ENCODE data around the gene ZNF444. TPM values are rescaled to one million over a fixed set of nuclear protein-coding genes. Genes with fewer than 3 reads are reported as not detected.

Gene ZNF444
- polyA plus RNA-seq, 2 of the 4 experiments (the other 2 are of a cell fraction), result 16.5 to 26.2 TPM

DNA sequence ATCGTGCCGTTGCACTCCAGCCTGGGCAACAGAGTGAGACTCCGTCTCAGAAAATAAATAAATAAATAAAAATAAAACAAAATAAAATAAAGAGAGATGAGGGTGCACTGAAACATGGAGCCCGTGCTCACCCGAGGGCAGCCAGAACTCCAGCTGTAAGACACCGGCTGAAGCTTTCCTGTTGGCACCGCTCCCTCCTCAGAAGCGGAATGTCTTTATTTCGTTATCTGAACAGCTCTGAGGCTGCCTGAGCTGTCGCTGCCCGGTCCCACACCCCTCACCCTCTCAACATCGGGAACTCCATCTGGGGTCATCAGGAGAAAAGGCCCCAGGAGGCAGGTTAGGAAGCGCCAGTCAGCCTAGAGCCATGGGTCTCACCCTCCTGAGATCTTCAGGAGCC, 44.4 kb upstream of the ZNF444 start:
- no peak for ATAC-seq

DNA sequence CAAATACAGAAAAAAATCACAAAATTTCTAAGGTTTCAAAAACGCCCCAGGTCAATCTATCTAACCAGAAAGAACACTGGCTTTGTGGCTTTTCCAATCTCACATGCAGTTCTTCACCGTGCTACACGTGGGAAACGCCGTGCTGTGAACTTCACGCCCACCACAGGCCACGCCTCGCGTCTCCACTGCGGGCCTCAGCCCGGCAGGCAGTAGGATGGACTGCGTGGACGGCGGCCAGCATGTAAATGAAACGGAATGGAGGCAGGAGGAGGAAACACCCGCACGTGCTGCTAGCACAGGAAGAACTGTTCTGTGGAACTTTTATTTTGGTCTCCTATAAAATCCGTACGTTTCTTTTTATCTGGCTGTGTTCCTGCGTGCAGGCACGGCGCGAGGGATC, 43.8 kb upstream of the ZNF444 start:
- Histone ChIP-seq H3K27ac (no peak overlapping the region), H3K9me3 (no peaks in the 10 kb centered on the region), H3K4me1 (peaks cover 5% of the 10 kb centered on the region; the same call in 1 of the 3 replicates), H3K4me2 (no peak overlapping the region), H3K4me3 (no peak overlapping the region)
- ChIA-PET CTCF (interaction anchor here (0.9 to 3.8 kb wide), 4 partner anchors 8 to 39 kb away, joined by 3 to 14 read pairs (median 8); no protein-coding TSS in a partner anchor), POLR2A (no interaction called here)
- 94% methylated on average over 23 of the region's 23 CpGs for WGBS (ENCODE audit: missing lambda C conversion rate)
- no peak for DNase-seq (ENCODE audit: low read depth in 1 of 2, low spot score in 1 of 2)
- no peak for TF ChIP-seq RARB (CRISPR knock-in tag; IDR thresholded peaks at IDR 0.05)
- TF ChIP-seq ZSCAN20 (CRISPR knock-in tag; IDR thresholded peaks at IDR 0.05), result no peak
- TF ChIP-seq, protein P1, sequence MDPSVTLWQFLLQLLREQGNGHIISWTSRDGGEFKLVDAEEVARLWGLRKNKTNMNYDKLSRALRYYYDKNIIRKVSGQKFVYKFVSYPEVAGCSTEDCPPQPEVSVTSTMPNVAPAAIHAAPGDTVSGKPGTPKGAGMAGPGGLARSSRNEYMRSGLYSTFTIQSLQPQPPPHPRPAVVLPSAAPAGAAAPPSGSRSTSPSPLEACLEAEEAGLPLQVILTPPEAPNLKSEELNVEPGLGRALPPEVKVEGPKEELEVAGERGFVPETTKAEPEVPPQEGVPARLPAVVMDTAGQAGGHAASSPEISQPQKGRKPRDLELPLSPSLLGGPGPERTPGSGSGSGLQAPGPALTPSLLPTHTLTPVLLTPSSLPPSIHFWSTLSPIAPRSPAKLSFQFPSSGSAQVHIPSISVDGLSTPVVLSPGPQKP (IDR thresholded peaks at IDR 0.05; ENCODE audit: low read depth, low read length), result no peak
- no peak for TF ChIP-seq MAZ (IDR thresholded peaks at IDR 0.05; ENCODE audit: borderline replicate concordance, low read depth, low read length)
- TF ChIP-seq CHD4 (IDR thresholded peaks at IDR 0.05; ENCODE audit: borderline replicate concordance), result no peak
- no peak for TF ChIP-seq HEYL (CRISPR knock-in tag; IDR thresholded peaks at IDR 0.05)
- TF ChIP-seq HOXB5 (CRISPR knock-in tag; IDR thresholded peaks at IDR 0.05), result no peak
- no peak for ATAC-seq
- no peak for FAIRE-seq

More for the DNA sequence above, 44.4 kb upstream of the ZNF444 start:
- WGBS (ENCODE audit: missing lambda C conversion rate), result 95% methylated on average over 13 of the region's 13 CpGs
- Histone ChIP-seq H3K27ac (no peak overlapping the region), H3K4me3 (no peak overlapping the region), H3K9me3 (no peaks in the 10 kb centered on the region), H3K4me1 (peaks cover 8% of the 10 kb centered on the region; the same call in 2 of the 3 replicates), H3K4me2 (no peak overlapping the region)
- ChIA-PET POLR2A (no interaction called here), CTCF (interaction anchor here (0.9 to 3.8 kb wide), 4 partner anchors 8 to 40 kb away, joined by 3 to 14 read pairs (median 10); no protein-coding TSS in a partner anchor)
- TF ChIP-seq RCOR1 (IDR thresholded peaks at IDR 0.05; ENCODE audit: low read depth, low read length) (no peak), RAD21 (conservative IDR thresholded peaks at IDR 0.05 in 1 of 2, IDR thresholded peaks at IDR 0.05 in 1 of 2) (no peak), KDM5A (IDR thresholded peaks at IDR 0.05) (no peak), HOXB5 (CRISPR knock-in tag; IDR thresholded peaks at IDR 0.05) (no peak), SREBF2 (IDR thresholded peaks at IDR 0.05) (no peak), JUN (IDR thresholded peaks at IDR 0.05) (no peak), NR3C1 (IDR thresholded peaks at IDR 0.05) (no peak), EHF (CRISPR knock-in tag; IDR thresholded peaks at IDR 0.05) (no peak), FOSB (CRISPR knock-in tag; IDR thresholded peaks at IDR 0.05) (no peak), MYC (IDR thresholded peaks at IDR 0.05; ENCODE audit: borderline replicate concordance, low read length) (no peak), CBX8 (IDR thresholded peaks at IDR 0.05) (no peak), ZNF302 (CRISPR knock-in tag; IDR thresholded peaks at IDR 0.05) (no peak)
- TF ChIP-seq, protein P2, sequence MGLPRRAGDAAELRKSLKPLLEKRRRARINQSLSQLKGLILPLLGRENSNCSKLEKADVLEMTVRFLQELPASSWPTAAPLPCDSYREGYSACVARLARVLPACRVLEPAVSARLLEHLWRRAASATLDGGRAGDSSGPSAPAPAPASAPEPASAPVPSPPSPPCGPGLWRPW (IDR thresholded peaks at IDR 0.05), result no peak
- TF ChIP-seq, protein P3, sequence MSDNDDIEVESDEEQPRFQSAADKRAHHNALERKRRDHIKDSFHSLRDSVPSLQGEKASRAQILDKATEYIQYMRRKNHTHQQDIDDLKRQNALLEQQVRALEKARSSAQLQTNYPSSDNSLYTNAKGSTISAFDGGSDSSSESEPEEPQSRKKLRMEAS (IDR thresholded peaks at IDR 0.05), result no peak
- DNase-seq (ENCODE audit: low read depth in 1 of 2, low spot score in 1 of 2) (no peak), FAIRE-seq (no peak)

DNA sequence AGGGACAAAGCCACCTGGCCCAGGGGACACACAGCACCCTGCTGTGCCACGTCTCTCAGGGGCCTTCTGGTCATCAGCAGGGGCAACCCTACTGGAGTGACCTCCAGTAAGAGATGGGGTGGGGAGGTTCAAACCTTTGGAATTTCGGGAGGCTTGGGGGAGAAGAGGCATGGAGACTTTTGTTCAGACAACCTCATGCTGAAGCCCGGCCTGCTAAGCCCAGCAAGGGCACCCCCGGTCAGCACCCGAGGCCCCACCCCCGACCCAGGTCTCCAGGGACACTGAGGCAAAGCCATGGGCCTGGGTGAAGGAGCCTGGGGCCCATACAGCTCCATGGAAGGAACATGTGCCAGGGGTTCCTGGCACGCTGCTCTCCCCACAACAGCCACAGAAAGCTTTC, 43.3 kb upstream of the ZNF444 start:
- Histone ChIP-seq H3K4me3 (no peak overlapping the region), H3K27ac (no peak overlapping the region), H3K4me1 (peaks cover under 1% of the 10 kb centered on the region; the same call in 1 of the 3 replicates), H3K4me2 (no peak overlapping the region), H3K9me3 (no peaks in the 10 kb centered on the region)
- 93% methylated on average over 7 of the region's 7 CpGs for WGBS (ENCODE audit: missing lambda C conversion rate)
- POLR2A ChIA-PET, result no interaction called here
- ATAC-seq (no peak), FAIRE-seq (no peak), DNase-seq (ENCODE audit: low read depth in 1 of 2, low spot score in 1 of 2) (no peak)
- CTCF ChIA-PET, result interaction anchor here (0.8 to 3.8 kb wide), 3 partner anchors 12 to 17 kb away, joined by 3 to 14 read pairs (median 3); no protein-coding TSS in a partner anchor
- TF ChIP-seq ZNF302 (CRISPR knock-in tag; IDR thresholded peaks at IDR 0.05), result no peak
- TF ChIP-seq EP300 (IDR thresholded peaks at IDR 0.05), result no peak
- TF ChIP-seq, protein P4, sequence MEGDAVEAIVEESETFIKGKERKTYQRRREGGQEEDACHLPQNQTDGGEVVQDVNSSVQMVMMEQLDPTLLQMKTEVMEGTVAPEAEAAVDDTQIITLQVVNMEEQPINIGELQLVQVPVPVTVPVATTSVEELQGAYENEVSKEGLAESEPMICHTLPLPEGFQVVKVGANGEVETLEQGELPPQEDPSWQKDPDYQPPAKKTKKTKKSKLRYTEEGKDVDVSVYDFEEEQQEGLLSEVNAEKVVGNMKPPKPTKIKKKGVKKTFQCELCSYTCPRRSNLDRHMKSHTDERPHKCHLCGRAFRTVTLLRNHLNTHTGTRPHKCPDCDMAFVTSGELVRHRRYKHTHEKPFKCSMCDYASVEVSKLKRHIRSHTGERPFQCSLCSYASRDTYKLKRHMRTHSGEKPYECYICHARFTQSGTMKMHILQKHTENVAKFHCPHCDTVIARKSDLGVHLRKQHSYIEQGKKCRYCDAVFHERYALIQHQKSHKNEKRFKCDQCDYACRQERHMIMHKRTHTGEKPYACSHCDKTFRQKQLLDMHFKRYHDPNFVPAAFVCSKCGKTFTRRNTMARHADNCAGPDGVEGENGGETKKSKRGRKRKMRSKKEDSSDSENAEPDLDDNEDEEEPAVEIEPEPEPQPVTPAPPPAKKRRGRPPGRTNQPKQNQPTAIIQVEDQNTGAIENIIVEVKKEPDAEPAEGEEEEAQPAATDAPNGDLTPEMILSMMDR (IDR thresholded peaks at IDR 0.05), result no peak
- TF ChIP-seq RARB (CRISPR knock-in tag; IDR thresholded peaks at IDR 0.05), result no peak
- no peak for TF ChIP-seq ESRRA (IDR thresholded peaks at IDR 0.05; ENCODE audit: borderline replicate concordance, low read length)
- TF ChIP-seq RFX5 (IDR thresholded peaks at IDR 0.05), result no peak
- no peak for TF ChIP-seq PHF8 (IDR thresholded peaks at IDR 0.05; ENCODE audit: borderline replicate concordance, low read depth)
- TF ChIP-seq, protein P1 (IDR thresholded peaks at IDR 0.05; ENCODE audit: low read depth, low read length), result no peak
- no peak for TF ChIP-seq EHF (CRISPR knock-in tag; IDR thresholded peaks at IDR 0.05)
- TF ChIP-seq RAD21 (conservative IDR thresholded peaks at IDR 0.05 in 1 of 2, IDR thresholded peaks at IDR 0.05 in 1 of 2), result no peak
- TF ChIP-seq, protein P5, sequence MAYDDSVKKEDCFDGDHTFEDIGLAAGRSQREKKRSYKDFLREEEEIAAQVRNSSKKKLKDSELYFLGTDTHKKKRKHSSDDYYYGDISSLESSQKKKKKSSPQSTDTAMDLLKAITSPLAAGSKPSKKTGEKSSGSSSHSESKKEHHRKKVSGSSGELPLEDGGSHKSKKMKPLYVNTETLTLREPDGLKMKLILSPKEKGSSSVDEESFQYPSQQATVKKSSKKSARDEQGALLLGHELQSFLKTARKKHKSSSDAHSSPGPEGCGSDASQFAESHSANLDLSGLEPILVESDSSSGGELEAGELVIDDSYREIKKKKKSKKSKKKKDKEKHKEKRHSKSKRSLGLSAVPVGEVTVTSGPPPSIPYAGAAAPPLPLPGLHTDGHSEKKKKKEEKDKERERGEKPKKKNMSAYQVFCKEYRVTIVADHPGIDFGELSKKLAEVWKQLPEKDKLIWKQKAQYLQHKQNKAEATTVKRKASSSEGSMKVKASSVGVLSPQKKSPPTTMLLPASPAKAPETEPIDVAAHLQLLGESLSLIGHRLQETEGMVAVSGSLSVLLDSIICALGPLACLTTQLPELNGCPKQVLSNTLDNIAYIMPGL (CRISPR knock-in tag; IDR thresholded peaks at IDR 0.05; ENCODE audit: borderline replicate concordance), result no peak
- TF ChIP-seq FOXS1 (CRISPR knock-in tag; IDR thresholded peaks at IDR 0.05), result no peak
- no peak for TF ChIP-seq TP53 (CRISPR knock-in tag; IDR thresholded peaks at IDR 0.05)
- TF ChIP-seq NFE2L2 (conservative IDR thresholded peaks at IDR 0.05; ENCODE audit: low read length), result no peak

Measured in A549 (cell line).